ENCODE results near the gene IL10. TPM values are rescaled to one million over a fixed set of nuclear protein-coding genes. Genes with fewer than 3 reads are reported as not detected.
"Not testable (repeated sequence)": the region's sequence is repeated elsewhere in the genome, so short reads cannot be mapped to it uniquely, and the experiment has no call there.

Gene IL10
- total RNA-seq, 1 experiment from 2014 or later = not detected

DNA sequence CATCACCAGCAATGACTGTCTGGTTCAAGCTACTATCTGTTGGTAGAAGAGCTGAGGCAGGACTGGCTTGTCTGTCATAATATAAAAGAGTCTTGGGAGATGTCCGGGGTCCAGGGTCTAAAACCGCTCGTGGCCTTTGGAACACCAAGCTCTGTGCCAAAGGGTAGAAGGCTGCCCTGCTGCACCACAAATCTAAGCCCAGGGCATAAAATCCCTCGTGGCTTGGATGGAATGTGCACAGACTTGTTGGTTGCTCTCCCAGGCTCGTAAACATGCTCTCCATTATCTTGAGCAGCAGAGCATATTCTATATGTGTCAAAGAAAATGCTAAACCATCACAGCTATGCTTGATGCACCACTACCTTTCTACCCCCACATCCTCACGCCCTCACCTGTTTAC is 6.6 kb upstream of the IL10 start:
- not testable (repeated sequence) for H3K9me3 ChIP-seq, H3K4me3 ChIP-seq, DNase-seq, H3K27me3 ChIP-seq, H3K36me3 ChIP-seq

DNA sequence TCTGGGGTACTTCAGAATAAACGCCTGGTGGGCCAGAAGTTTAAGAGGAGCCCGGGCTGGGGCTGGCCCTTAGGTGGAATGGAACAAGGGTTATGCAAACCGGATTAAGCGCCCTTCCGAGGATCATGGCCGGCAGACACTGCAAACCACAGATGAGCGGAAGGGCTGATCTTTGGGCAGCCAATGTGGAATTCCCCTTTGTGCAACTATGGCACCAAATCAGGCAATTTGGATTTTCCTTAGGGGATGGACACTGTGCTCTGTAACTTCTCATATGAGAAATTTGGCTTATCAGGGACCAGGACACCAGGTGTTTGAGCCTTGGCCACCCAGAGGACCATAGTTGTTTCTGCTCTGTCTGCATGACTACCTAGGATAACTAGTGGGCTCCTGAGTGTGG is 5.7 kb upstream of the IL10 start:
- Histone ChIP-seq H3K9me3 (no peaks in the 10 kb centered on the region), H3K27me3 (peaks cover 2% of the 10 kb centered on the region; the same call in 1 of the 2 replicates), H3K4me3 (no peak overlapping the region), H3K36me3 (no peaks in the 10 kb centered on the region)
- DNase-seq = no peak

DNA sequence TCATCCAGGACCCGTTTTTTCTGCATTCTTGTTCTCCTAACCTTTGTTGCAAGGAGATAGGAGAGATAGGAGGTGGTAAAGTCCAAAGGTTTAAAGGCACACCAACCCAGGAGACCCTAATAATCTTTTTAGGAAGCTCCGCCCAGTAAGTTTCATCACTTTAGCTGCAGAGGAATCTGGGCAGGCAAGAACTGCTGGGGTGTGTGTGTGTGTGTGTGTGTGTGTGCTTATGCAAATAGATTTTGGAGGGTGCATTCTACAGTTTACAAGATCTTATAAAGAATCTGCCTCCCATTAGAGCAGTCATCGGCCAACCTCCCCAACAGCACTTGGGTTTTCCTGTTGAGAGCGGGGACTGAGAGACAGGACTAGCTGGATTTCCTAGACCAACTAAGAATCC is 3.9 kb upstream of the IL10 start:
- DNase-seq = no peak

DNA sequence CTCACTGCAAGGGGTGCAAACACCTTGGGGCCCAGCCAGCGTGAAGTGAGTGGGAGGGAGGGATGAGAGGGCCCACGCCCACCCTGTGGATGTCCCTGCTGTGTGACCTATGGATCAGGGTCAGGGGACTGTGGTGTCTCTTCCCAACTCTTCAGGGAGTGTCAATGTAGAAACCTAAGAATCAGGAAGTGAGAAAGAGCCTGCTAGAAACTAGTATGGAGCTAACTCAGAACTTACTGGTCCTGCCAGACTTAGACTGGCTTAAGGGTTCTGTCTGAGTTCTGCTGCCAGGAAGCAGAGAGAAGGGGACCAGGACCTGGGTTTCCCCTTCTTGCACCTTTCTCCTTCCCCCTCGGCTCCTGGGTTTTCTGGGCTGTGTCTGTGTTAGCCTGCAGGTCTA is 1.8 kb upstream of the IL10 start:
- no peak for DNase-seq
- Histone ChIP-seq H3K4me3 (no peak overlapping the region), H3K36me3 (no peaks in the 10 kb centered on the region), H3K9me3 (no peaks in the 10 kb centered on the region), H3K27me3 (peaks cover 6% of the 10 kb centered on the region)

More for the DNA sequence above, 3.9 kb upstream of the IL10 start:
- H3K4me3 ChIP-seq = no peak overlapping the region
- peaks cover 6% of the 10 kb centered on the region for H3K27me3 ChIP-seq
- no peaks in the 10 kb centered on the region for H3K36me3 ChIP-seq
- H3K9me3 ChIP-seq = no peaks in the 10 kb centered on the region

DNA sequence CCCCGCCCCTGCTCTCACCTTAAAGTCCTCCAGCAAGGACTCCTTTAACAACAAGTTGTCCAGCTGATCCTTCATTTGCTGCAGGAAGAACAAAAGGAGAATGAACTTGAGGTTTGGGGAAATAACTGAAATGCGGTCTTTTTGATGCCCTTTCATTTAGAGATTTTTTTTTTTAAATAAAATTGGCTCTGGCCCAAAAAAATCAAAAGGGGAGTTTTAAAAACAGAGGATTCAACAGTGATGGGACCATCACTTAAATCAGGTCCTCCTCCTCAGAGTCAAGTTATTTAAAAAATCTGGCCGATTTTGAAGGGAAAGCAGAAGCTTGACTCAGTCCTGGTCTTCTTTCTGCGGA is 979 bp downstream of the IL10 start:
- no peak for DNase-seq
- Histone ChIP-seq H3K27me3 (peaks cover 6% of the 10 kb centered on the region), H3K9me3 (no peaks in the 10 kb centered on the region), H3K4me3 (no peak overlapping the region), H3K36me3 (no peaks in the 10 kb centered on the region)

DNA sequence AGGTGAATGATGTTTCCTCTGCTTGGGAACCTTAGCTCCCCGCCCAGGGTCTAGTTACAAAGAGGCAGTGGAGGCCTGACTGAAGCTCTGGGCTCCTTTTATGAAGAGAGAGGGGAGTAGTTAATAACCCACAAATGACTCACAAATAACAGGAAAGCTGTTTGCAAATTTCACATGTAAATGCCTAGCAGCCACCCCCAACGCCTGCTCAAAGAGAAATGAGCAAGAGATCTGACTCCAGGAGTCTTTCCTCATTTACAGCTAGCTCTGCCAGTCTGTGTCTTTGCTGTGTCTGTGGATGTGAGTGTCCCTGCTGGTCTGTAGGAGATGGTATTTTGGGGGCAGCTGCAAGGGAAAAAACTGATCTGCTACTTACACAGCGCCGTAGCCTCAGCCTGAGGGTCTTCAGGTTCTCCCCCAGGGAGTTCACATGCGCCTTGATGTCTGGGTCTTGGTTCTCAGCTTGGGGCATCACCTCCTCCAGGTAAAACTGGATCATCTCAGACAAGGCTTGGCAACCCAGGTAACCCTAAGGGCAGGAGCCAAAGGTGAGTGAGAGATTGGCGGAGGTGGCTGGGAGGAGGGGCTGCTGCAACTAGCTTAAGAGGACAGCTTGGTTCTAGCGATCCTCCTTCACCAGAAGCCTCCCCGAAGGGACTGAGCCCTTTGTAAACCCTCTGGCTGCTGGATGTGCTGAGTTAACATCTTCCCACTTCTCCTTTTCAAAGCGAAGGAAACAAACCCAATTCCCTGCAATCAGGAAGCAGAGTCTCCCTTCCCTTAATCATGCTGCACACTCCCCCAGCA is 1.6 kb downstream of the IL10 start, which contains the start of gene IL19:
Gene IL19, plus strand, starts transcription at position 243 of the 807 bp plus-strand sequence. CDS start 65,890 bp downstream, outside the sequence.
- DNase-seq = no peak
- peaks cover 3% of the 10 kb centered on the region for H3K27me3 ChIP-seq
- no peak within 1 kb of the TSS for H3K4me3 ChIP-seq
- no peaks in the 10 kb centered on the region for H3K9me3 ChIP-seq
- H3K36me3 ChIP-seq = no peaks in the 10 kb centered on the region

DNA sequence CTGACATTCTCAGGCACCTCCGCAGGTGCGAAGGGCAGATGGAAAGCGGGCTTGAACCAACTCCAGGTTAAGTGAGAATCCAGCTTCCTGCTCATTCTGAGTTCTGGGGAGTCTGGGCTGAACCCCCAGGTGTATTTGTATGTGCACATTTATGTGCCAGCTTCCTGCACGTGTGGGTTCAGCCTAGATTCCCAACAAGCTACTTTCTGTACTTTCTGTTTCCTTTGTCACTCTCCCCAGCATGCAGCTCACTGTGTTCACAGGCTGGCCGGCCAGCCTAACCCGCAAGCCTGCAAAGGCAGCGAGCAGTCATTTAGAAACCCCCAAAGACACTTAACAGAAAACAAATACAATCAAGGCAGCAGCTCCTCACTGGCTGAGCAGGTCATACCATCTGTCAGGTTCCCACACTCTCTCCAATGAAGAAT is 3.0 kb downstream of the IL10 start:
- DNase-seq = no peak
- Histone ChIP-seq H3K27me3 (peaks cover 3% of the 10 kb centered on the region), H3K9me3 (no peaks in the 10 kb centered on the region), H3K4me3 (no peak overlapping the region), H3K36me3 (no peaks in the 10 kb centered on the region)

DNA sequence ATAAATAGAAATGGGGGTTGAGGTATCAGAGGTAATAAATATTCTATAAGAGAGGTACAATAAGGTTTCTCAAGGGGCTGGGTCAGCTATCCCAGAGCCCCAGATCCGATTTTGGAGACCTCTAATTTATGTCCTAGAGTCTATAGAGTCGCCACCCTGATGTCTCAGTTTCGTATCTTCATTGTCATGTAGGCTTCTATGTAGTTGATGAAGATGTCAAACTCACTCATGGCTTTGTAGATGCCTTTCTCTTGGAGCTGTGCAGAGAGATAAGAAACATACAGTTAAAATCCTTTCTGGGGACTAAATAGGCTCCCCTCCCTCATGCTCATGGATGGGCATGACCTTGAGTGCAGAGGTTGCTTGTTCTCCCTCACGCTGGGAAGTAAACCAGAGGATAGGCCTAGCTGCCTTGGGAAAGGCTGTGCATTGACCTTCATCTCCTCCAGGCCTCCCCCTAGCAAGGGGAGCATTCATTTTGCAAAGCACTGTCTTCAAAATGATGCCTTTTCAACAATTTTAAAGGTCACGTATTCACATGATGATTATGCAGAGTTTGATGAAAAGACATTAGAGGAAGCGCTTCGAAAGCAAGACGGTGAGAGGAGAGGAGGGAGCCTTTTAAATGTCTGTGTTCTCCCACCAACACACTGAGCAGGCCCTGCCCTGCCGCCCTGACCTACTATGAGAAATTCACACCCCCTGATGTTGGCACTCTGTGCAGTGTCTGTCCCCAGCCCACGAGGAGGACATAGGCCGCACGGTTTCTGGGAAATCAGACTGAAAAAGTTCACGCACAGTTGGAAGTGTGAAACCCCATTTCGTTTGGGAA is 3.6 kb downstream of the IL10 start:
- peaks cover 3% of the 10 kb centered on the region for H3K27me3 ChIP-seq
- no peak overlapping the region for H3K4me3 ChIP-seq
- no peaks in the 10 kb centered on the region for H3K36me3 ChIP-seq
- no peak for DNase-seq
- H3K9me3 ChIP-seq = no peaks in the 10 kb centered on the region

DNA sequence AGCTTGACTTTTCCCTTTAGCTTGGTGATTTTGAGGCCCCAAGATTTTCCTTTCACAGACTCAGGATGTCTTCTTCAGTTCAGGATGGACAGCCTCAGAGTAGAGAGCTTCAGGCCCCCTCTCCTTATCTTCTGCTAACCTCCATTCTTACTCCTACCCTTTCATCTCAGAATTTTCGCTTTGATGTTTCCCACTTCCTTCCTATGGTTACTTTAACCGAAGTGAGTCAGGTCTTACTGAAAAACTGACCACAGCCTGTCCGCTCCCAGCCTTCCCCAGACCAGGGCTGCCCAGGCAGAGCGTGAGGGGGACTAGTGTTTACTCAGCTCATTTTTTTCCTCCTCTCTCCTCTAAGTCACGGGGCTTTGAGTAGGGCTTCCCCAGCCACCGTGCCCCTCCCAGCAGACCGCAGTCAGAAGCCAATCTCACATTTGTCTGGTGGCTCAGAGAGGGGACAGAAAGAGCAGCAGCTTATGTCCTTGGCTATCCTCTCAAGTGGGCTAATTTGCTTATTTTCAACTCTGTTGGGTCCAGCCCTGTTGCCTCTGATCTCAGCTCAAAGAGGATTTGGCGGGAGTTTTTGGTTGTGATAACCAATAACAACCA is 5.9 kb downstream of the IL10 start:
- Histone ChIP-seq H3K27me3 (no peaks in the 10 kb centered on the region; the same call in 1 of the 2 replicates), H3K4me3 (no peak overlapping the region), H3K36me3 (no peaks in the 10 kb centered on the region), H3K9me3 (no peaks in the 10 kb centered on the region)
- DNase-seq = peak; percentile 63

DNA sequence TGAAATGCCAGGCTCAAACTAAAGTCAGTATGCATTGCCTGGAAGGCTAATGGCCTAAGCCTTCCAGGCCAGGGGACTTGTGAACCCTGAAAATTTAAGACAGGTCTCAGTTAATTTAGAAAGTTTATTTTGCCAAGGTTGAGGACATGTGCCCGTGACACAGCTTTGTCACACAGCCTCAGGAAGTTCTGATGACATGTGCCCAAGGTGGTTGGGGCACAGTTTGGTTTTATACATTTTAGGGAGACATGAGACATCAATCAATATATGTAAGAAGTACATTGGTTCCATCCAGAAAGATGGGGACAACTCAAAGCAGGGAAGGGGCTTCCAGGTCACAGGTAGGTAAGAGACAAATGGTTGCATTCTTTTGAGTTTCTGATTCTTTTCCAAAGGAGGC is 6.5 kb downstream of the IL10 start:
- DNase-seq, H3K27me3 ChIP-seq, H3K4me3 ChIP-seq, H3K9me3 ChIP-seq, H3K36me3 ChIP-seq: not testable (repeated sequence)

DNA sequence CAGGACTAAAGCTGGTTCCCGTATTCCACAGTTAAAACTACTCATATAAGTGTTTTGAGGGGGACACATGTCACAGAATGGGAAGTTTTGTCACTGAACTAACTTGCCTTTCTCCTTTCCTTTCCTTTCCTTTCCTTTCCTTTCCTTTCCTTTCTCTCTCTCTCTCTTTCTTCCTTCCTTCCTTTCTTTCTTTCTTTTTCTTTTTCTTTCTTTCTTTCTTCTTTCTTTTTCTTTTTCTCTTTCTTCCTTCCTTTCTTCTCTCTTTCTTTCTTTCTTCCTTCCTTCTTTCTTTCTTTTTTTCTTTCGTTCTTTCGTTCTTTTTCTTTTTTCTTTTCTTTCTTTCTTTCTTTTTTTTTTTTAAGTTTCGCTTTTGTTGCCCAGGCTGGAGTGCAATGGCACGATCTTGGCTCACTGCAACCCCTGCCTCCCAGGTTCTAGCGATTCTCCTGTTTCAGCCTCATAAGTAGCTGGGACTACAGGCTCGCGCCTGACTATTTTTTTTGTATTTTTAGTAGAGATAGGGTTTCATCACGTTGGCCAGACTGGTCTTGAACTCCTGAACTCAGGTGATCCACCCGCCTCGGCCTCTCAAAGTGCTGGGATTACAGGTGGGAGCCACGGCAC is 9.4 kb downstream of the IL10 start:
- not testable (repeated sequence) for H3K27me3 ChIP-seq, H3K4me3 ChIP-seq, H3K36me3 ChIP-seq, DNase-seq, H3K9me3 ChIP-seq

DNA sequence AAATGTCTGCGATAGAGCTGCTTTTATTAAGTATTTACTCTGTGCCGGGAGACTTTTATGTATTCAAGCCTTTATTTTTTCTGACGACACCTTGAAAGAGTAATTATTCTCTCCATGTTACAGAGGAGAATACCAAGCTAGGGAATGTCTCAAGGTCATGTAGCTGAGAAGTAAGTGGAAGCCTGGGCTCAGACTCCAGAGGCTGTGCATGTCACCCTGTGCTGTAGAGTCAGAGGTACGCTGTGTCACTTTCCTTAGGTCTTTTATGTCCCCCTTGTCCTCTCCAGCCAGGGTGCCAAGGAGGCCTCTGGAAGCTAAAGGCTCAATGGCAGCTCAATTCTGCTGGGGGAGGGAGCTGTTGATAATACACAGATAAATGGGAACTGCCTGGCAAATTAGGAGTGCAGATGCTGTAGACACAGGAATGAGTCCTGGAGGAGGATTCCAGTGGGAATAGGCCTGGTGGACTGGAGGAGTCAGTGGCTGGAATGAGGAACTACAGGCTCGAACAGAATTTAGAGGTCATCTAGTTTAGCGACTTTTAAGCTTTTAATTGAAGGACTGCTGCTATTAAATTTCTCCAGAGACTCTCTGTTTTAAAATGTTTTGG is 11.0 kb downstream of the IL10 start:
- peaks cover 2% of the 10 kb centered on the region; the same call in 1 of the 2 replicates for H3K27me3 ChIP-seq
- no peak overlapping the region for H3K4me3 ChIP-seq
- no peaks in the 10 kb centered on the region for H3K9me3 ChIP-seq
- H3K36me3 ChIP-seq = no peaks in the 10 kb centered on the region
- DNase-seq = no peak

DNA sequence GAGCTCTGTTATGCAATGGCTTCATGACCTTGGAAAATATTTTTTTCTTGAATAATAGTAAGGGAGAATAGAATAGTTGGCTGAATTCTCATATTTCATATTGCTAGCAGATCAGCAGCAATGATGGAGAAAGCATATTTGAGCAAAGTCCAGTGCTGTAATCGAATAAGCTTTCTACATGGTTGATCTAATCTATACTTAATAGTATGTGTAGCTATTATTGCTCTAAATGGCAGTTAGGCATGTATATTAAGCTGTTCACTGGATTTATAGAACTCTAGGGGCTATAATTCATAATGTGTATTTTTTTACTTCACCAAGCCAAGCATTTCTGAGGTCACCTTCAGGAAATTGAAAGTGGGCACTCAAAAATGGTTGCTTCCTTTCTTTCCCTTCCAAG is 11.7 kb downstream of the IL10 start:
- no peak overlapping the region for H3K4me3 ChIP-seq
- H3K9me3 ChIP-seq = no peaks in the 10 kb centered on the region
- no peaks in the 10 kb centered on the region for H3K36me3 ChIP-seq
- DNase-seq = no peak
- peaks cover 2% of the 10 kb centered on the region; the same call in 1 of the 2 replicates for H3K27me3 ChIP-seq

DNA sequence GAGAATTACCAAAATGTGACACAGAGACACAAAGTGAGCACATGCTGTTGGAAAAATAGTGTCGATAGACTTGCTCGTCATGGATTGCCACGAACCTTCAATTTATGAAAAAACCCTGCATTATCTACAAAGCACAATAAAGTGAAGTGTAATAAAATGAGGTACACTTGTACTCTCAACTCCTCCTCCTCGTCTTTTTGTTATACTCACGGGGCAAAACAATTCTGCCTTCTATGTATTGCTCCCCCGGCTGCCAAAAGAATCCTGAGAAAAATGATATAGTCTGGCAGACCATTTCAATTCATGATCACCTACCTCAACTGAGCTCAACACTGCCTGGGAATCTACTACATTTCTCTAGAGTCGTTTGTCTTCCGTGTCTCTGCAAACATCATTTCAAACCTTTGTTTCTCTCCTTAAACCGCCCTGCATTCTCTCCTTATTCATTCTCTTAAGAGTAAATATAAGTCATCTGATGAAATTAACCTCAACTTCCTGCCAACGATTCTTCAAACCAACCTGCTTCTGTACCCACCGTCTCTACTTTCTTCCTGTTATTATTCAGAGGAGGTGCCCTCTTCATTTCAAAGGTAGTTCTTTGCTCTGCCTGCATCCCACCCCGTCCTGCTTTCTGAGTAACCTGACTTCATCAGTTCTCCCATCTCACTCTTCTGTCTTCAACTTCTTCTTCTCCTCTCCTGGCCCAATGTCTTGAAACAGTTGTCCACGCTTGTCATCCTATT is 14.6 kb downstream of the IL10 start:
- H3K27me3 ChIP-seq = peaks cover 2% of the 10 kb centered on the region; the same call in 1 of the 2 replicates
- H3K9me3 ChIP-seq = peaks cover 4% of the 10 kb centered on the region

DNA sequence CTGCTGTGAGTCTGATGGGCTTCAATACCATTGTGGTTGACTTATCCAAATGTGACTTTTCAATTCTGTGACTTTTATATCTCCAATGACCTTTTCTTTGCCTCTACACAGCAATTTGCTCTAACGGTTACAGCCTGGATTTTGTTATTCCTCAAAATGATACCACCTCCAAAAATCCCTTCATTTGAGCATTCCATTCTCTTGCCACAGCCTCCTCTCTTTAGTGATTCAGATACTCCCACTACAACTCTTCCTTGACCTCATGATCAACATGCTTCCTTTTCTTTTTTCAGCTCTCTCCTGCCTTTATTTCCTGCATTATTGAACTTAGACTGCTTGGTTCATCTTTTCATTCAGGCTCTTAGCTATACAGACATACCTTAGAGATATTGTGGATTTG is 18.3 kb downstream of the IL10 start:
- H3K9me3 ChIP-seq = peaks cover 4% of the 10 kb centered on the region
- H3K36me3 ChIP-seq = no peaks in the 10 kb centered on the region
- H3K4me3 ChIP-seq = no peak overlapping the region
- no peak for DNase-seq
- H3K27me3 ChIP-seq = peaks cover 2% of the 10 kb centered on the region; the same call in 1 of the 2 replicates

More for the DNA sequence above, 14.6 kb downstream of the IL10 start:
- no peak for DNase-seq
- Histone ChIP-seq H3K36me3 (no peaks in the 10 kb centered on the region), H3K4me3 (no peak overlapping the region)

DNA sequence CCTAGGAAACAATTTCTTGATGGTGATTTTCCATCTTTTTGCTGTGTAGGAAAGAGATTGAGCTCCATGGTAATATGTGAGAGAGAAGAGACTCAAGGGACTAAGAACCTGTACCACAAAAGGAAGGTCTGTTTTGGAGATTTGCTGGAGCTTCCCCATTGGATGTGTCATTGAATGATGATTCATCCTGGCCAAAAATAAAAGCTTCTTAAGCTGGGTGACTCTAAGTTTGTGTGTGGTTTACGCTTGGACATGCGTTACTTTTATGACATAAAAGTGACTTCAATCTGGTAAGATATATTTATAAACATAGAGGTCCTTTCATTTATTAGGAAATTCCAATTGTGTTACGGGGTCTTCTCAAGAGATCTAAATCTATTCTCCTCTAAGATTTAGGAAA is 19.2 kb downstream of the IL10 start:
- no peaks in the 10 kb centered on the region for H3K36me3 ChIP-seq
- no peak for DNase-seq
- peaks cover 4% of the 10 kb centered on the region for H3K9me3 ChIP-seq
- H3K27me3 ChIP-seq = no peaks in the 10 kb centered on the region
- H3K4me3 ChIP-seq = no peak overlapping the region

Data from MG63 (cell line).